Stomach (tissue), 4 donors: ENCODE data around the gene MSI1.

Experiments used
- POLR2A ChIP-seq, 4 donors: fragments of 450-650 bp; IDR thresholded peaks; one replicate each; pipeline ENCODE4 v1.6.1; 2016; ENCODE audit warnings: antibody characterized with exemption in 4 of 4, control low read depth in 2 of 4, mild to moderate bottlenecking in 1 of 4, moderate library complexity in 1 of 4
- POLR2AphosphoS5 ChIP-seq, 3 donors: sonication (generic); formaldehyde crosslinking; IDR thresholded peaks; one replicate each; pipeline ENCODE4 v1.6.1; 2016; ENCODE audit warnings: antibody characterized with exemption in 3 of 3
- TF ChIP-seq, protein P1 (sequence below), 7 experiments: fragments of 450-650 bp in 4 of 7; fragments of 200-600 bp in 3 of 7; sonication (generic) in 3 of 7; IDR thresholded peaks; one replicate each; pipeline ENCODE4 v1.5.1; 2016 to 2019; ENCODE audit warnings: antibody characterized with exemption in 7 of 7, control low read depth in 2 of 7, mild to moderate bottlenecking in 1 of 7

DNA sequence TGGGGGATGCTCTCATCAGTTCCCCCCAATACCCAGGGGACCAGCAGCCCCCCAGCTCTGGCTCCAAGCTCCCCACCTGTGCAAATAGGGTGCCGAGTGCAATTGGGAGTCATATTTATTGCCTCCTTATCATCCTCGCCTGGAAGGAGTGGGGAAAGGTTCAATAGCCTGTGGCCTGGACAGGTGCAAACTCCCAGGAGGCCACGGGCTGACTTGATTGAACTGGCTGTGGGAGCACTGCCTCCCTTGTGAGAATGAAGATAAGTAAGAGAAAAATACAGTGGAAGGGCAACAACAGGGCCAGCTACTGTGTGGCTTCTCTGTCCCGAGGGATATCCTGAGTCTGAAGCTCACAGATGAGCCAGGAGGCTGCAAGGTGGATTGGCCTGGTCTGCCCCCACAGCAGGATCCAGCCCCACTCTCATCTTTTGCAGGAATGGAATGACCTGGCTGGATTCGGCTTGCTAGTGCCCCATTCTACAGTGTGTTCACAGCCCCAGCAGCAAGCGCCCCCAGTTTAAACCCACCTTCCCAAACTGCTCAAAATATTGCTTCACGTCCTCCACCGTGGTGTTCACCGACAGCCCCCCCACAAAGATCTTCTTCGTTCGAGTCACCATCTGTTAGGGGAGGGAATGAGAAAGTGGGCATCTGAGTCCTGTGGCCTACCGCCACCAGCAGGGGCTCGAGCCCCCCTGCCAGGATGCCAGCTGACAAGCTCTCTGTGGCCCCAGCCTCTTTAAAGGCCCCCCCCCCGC lies 6.3 kb downstream of the MSI1 start:
- TF ChIP-seq, protein P1, sequence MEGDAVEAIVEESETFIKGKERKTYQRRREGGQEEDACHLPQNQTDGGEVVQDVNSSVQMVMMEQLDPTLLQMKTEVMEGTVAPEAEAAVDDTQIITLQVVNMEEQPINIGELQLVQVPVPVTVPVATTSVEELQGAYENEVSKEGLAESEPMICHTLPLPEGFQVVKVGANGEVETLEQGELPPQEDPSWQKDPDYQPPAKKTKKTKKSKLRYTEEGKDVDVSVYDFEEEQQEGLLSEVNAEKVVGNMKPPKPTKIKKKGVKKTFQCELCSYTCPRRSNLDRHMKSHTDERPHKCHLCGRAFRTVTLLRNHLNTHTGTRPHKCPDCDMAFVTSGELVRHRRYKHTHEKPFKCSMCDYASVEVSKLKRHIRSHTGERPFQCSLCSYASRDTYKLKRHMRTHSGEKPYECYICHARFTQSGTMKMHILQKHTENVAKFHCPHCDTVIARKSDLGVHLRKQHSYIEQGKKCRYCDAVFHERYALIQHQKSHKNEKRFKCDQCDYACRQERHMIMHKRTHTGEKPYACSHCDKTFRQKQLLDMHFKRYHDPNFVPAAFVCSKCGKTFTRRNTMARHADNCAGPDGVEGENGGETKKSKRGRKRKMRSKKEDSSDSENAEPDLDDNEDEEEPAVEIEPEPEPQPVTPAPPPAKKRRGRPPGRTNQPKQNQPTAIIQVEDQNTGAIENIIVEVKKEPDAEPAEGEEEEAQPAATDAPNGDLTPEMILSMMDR (IDR thresholded peaks at IDR 0.05) = no peak
- TF ChIP-seq POLR2AphosphoS5 (IDR thresholded peaks at IDR 0.05) (no peak), POLR2A (IDR thresholded peaks at IDR 0.05) (no peak)
